ENCODE measurements around the gene AUTS2. TPM values are rescaled to one million over a fixed set of nuclear protein-coding genes. Genes with fewer than 3 reads are reported as not detected.

Gene AUTS2
- total and polyA plus RNA-seq, 10 of the 15 experiments (the other 5 are each of a cell fraction or from before 2014, with no cell fraction given), result 6.4 to 55.6 (median 21.6) TPM

DNA sequence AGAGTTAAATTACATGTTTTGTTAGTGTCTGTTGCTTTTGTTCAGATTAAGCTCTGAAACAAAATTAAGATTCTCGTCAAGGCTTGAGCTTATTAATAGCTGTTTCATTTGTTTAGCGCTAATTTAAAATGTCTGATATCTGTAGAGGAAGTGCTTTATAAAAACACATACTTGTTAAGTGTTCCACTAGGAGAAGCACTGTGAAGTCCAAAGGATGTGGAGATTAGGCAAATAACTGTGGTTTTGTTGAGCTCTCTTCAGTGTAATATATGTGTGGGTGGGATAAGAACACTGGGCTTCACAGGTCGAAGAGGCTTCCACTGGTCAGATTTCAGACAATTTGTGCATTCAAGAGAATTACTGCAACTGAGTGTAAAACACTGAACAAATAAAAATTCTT is 242.0 kb downstream of the AUTS2 start (continued):
- 0 out of 2 replicates have a peak, but pooled peaks have one; percentile 44 for TF ChIP-seq IKZF1 (conservative IDR thresholded peaks at IDR 0.05)
- no peak for TF ChIP-seq RELA (IDR thresholded peaks at IDR 0.05; ENCODE audit: borderline replicate concordance, partially characterized antibody)
- TF ChIP-seq, protein P1, sequence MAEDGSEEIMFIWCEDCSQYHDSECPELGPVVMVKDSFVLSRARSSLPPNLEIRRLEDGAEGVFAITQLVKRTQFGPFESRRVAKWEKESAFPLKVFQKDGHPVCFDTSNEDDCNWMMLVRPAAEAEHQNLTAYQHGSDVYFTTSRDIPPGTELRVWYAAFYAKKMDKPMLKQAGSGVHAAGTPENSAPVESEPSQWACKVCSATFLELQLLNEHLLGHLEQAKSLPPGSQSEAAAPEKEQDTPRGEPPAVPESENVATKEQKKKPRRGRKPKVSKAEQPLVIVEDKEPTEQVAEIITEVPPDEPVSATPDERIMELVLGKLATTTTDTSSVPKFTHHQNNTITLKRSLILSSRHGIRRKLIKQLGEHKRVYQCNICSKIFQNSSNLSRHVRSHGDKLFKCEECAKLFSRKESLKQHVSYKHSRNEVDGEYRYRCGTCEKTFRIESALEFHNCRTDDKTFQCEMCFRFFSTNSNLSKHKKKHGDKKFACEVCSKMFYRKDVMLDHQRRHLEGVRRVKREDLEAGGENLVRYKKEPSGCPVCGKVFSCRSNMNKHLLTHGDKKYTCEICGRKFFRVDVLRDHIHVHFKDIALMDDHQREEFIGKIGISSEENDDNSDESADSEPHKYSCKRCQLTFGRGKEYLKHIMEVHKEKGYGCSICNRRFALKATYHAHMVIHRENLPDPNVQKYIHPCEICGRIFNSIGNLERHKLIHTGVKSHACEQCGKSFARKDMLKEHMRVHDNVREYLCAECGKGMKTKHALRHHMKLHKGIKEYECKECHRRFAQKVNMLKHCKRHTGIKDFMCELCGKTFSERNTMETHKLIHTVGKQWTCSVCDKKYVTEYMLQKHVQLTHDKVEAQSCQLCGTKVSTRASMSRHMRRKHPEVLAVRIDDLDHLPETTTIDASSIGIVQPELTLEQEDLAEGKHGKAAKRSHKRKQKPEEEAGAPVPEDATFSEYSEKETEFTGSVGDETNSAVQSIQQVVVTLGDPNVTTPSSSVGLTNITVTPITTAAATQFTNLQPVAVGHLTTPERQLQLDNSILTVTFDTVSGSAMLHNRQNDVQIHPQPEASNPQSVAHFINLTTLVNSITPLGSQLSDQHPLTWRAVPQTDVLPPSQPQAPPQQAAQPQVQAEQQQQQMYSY (CRISPR knock-in tag; IDR thresholded peaks at IDR 0.05), result no peak
- TF ChIP-seq BRCA1 (IDR thresholded peaks at IDR 0.05; ENCODE audit: low read depth, low read length), result no peak
- no peak for TF ChIP-seq SMARCA5 (IDR thresholded peaks at IDR 0.05)
- TF ChIP-seq SUPT20H (IDR thresholded peaks at IDR 0.05; ENCODE audit: borderline replicate concordance, control insufficient read depth, low read depth, low read length), result no peak
- no peak for TF ChIP-seq MTA2 (IDR thresholded peaks at IDR 0.05; ENCODE audit: low read depth)
- TF ChIP-seq, protein P2, sequence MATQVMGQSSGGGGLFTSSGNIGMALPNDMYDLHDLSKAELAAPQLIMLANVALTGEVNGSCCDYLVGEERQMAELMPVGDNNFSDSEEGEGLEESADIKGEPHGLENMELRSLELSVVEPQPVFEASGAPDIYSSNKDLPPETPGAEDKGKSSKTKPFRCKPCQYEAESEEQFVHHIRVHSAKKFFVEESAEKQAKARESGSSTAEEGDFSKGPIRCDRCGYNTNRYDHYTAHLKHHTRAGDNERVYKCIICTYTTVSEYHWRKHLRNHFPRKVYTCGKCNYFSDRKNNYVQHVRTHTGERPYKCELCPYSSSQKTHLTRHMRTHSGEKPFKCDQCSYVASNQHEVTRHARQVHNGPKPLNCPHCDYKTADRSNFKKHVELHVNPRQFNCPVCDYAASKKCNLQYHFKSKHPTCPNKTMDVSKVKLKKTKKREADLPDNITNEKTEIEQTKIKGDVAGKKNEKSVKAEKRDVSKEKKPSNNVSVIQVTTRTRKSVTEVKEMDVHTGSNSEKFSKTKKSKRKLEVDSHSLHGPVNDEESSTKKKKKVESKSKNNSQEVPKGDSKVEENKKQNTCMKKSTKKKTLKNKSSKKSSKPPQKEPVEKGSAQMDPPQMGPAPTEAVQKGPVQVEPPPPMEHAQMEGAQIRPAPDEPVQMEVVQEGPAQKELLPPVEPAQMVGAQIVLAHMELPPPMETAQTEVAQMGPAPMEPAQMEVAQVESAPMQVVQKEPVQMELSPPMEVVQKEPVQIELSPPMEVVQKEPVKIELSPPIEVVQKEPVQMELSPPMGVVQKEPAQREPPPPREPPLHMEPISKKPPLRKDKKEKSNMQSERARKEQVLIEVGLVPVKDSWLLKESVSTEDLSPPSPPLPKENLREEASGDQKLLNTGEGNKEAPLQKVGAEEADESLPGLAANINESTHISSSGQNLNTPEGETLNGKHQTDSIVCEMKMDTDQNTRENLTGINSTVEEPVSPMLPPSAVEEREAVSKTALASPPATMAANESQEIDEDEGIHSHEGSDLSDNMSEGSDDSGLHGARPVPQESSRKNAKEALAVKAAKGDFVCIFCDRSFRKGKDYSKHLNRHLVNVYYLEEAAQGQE (IDR thresholded peaks at IDR 0.05; ENCODE audit: low read depth, low read length), result no peak
- TF ChIP-seq, protein P3, sequence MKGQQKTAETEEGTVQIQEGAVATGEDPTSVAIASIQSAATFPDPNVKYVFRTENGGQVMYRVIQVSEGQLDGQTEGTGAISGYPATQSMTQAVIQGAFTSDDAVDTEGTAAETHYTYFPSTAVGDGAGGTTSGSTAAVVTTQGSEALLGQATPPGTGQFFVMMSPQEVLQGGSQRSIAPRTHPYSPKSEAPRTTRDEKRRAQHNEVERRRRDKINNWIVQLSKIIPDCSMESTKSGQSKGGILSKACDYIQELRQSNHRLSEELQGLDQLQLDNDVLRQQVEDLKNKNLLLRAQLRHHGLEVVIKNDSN (IDR thresholded peaks at IDR 0.05; ENCODE audit: borderline replicate concordance, extremely low read length, insufficient read depth, low read depth, low read length), result no peak
- no peak for TF ChIP-seq HDAC2 (IDR thresholded peaks at IDR 0.05)
- TF ChIP-seq, protein P4, sequence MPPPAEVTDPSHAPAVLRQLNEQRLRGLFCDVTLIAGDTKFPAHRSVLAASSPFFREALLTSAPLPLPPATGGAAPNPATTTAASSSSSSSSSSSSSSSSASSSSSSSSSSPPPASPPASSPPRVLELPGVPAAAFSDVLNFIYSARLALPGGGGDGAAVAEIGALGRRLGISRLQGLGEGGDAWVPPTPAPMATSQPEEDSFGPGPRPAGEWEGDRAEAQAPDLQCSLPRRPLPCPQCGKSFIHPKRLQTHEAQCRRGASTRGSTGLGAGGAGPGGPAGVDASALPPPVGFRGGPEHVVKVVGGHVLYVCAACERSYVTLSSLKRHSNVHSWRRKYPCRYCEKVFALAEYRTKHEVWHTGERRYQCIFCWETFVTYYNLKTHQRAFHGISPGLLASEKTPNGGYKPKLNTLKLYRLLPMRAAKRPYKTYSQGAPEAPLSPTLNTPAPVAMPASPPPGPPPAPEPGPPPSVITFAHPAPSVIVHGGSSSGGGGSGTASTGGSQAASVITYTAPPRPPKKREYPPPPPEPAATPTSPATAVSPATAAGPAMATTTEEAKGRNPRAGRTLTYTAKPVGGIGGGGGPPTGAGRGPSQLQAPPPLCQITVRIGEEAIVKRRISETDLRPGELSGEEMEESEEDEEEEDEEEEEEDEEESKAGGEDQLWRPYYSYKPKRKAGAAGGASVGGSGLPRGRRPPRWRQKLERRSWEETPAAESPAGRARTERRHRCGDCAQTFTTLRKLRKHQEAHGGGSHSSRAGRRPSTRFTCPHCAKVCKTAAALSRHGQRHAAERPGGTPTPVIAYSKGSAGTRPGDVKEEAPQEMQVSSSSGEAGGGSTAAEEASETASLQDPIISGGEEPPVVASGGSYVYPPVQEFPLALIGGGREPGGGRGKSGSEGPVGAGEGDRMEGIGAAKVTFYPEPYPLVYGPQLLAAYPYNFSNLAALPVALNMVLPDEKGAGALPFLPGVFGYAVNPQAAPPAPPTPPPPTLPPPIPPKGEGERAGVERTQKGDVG (CRISPR knock-in tag; IDR thresholded peaks at IDR 0.05), result no peak
- peak; percentile 45; the same call in 1 of the 2 replicates for TF ChIP-seq SPI1 (IDR thresholded peaks at IDR 0.05; ENCODE audit: borderline replicate concordance, insufficient read depth, low read depth, low read length)
- TF ChIP-seq, protein P5, sequence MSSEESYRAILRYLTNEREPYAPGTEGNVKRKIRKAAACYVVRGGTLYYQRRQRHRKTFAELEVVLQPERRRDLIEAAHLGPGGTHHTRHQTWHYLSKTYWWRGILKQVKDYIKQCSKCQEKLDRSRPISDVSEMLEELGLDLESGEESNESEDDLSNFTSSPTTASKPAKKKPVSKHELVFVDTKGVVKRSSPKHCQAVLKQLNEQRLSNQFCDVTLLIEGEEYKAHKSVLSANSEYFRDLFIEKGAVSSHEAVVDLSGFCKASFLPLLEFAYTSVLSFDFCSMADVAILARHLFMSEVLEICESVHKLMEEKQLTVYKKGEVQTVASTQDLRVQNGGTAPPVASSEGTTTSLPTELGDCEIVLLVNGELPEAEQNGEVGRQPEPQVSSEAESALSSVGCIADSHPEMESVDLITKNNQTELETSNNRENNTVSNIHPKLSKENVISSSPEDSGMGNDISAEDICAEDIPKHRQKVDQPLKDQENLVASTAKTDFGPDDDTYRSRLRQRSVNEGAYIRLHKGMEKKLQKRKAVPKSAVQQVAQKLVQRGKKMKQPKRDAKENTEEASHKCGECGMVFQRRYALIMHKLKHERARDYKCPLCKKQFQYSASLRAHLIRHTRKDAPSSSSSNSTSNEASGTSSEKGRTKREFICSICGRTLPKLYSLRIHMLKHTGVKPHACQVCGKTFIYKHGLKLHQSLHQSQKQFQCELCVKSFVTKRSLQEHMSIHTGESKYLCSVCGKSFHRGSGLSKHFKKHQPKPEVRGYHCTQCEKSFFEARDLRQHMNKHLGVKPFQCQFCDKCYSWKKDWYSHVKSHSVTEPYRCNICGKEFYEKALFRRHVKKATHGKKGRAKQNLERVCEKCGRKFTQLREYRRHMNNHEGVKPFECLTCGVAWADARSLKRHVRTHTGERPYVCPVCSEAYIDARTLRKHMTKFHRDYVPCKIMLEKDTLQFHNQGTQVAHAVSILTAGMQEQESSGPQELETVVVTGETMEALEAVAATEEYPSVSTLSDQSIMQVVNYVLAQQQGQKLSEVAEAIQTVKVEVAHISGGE (CRISPR knock-in tag; IDR thresholded peaks at IDR 0.05), result no peak
- no peak for TF ChIP-seq TBL1XR1 (IDR thresholded peaks at IDR 0.05; ENCODE audit: low read depth, low read length)
- TF ChIP-seq JUND (IDR thresholded peaks at IDR 0.05; ENCODE audit: low read depth, low read length), result no peak

Data from GM12878 (cell line).